Measurements from ENCODE around the gene SMIM10.

GRCh38 chrX:134981910-134982309 is 8.9 kb upstream of the SMIM10 start:
- TF ChIP-seq EZH2phosphoT487 (IDR thresholded peaks at IDR 0.05; ENCODE audit: insufficient read depth, low read depth) (no peak), EZH2 (IDR thresholded peaks at IDR 0.05; ENCODE audit: insufficient read depth, poor library complexity, severe bottlenecking) (no peak)
